GM23338 (cell line): ENCODE data around the gene COBLL1.

Source experiments
- CREB1 ChIP-seq: fragments of 250-450 bp; sonication (Bioruptor Pico); IDR thresholded peaks from 2 replicates; pipeline ENCODE4 v1.5.0; 2020; ENCODE audit warnings: low read depth, mild to moderate bottlenecking, moderate library complexity
- EZH2phosphoT487 ChIP-seq: fragments of 200-600 bp; sonication (generic); IDR thresholded peaks from one replicate; pipeline ENCODE4 v1.8.1; 2018; ENCODE audit warnings: antibody characterized with exemption; ENCODE audit not compliant: unreplicated experiment
- STAT1 ChIP-seq: IDR thresholded peaks from one replicate; pipeline ENCODE4 v1.6.1; 2016; ENCODE audit warnings: antibody characterized with exemption; ENCODE audit not compliant: unreplicated experiment
- TF ChIP-seq, protein P1 (sequence below): IDR thresholded peaks from one replicate; pipeline ENCODE4 v1.6.1; 2018; ENCODE audit warnings: antibody characterized with exemption; ENCODE audit not compliant: unreplicated experiment
- TF ChIP-seq, protein P2 (sequence below), 2 experiments: fragments of 200-600 bp in 1 of 2; sonication (generic) in 1 of 2; conservative IDR thresholded peaks; 2 replicates each; pipeline versions ENCODE4 v1.5.1 to v1.6.1; 2016 to 2017; ENCODE audit warnings: antibody characterized with exemption in 2 of 2, low read depth in 2 of 2, mild to moderate bottlenecking in 2 of 2, moderate library complexity in 1 of 2

DNA sequence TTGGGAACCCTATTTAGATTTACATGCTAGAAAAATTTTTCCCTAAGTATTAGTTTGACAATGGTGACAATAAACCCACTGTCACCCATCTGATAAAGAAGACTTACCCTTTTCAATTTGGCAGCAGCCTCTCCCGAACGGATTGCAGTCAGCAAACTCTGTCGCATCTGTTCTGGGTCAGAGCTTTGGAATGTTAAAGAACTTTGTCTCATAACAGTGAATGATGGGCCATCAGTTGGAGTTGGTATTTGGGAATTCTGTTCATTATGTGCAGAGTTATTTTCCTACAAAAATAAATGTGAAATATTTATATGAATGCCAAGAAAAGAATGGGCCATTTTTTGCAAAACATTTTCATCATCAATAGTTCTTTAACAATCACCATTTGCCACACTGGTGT is 149.5 kb downstream of the COBLL1 start:
- TF ChIP-seq CREB1 (CRISPR knock-in tag) (no peak), STAT1 (no peak), EZH2phosphoT487 (no peak)
- TF ChIP-seq, protein P1, sequence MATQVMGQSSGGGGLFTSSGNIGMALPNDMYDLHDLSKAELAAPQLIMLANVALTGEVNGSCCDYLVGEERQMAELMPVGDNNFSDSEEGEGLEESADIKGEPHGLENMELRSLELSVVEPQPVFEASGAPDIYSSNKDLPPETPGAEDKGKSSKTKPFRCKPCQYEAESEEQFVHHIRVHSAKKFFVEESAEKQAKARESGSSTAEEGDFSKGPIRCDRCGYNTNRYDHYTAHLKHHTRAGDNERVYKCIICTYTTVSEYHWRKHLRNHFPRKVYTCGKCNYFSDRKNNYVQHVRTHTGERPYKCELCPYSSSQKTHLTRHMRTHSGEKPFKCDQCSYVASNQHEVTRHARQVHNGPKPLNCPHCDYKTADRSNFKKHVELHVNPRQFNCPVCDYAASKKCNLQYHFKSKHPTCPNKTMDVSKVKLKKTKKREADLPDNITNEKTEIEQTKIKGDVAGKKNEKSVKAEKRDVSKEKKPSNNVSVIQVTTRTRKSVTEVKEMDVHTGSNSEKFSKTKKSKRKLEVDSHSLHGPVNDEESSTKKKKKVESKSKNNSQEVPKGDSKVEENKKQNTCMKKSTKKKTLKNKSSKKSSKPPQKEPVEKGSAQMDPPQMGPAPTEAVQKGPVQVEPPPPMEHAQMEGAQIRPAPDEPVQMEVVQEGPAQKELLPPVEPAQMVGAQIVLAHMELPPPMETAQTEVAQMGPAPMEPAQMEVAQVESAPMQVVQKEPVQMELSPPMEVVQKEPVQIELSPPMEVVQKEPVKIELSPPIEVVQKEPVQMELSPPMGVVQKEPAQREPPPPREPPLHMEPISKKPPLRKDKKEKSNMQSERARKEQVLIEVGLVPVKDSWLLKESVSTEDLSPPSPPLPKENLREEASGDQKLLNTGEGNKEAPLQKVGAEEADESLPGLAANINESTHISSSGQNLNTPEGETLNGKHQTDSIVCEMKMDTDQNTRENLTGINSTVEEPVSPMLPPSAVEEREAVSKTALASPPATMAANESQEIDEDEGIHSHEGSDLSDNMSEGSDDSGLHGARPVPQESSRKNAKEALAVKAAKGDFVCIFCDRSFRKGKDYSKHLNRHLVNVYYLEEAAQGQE: no peak
- TF ChIP-seq, protein P2, sequence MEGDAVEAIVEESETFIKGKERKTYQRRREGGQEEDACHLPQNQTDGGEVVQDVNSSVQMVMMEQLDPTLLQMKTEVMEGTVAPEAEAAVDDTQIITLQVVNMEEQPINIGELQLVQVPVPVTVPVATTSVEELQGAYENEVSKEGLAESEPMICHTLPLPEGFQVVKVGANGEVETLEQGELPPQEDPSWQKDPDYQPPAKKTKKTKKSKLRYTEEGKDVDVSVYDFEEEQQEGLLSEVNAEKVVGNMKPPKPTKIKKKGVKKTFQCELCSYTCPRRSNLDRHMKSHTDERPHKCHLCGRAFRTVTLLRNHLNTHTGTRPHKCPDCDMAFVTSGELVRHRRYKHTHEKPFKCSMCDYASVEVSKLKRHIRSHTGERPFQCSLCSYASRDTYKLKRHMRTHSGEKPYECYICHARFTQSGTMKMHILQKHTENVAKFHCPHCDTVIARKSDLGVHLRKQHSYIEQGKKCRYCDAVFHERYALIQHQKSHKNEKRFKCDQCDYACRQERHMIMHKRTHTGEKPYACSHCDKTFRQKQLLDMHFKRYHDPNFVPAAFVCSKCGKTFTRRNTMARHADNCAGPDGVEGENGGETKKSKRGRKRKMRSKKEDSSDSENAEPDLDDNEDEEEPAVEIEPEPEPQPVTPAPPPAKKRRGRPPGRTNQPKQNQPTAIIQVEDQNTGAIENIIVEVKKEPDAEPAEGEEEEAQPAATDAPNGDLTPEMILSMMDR (conservative IDR thresholded peaks at IDR 0.05; ENCODE audit: low read depth in 2 of 2): no peak
